Effector memory CD4-positive, alpha-beta T cell (primary cell): ENCODE data around the gene GALNT9.
"Not testable (repeated sequence)": the region's sequence is repeated elsewhere in the genome, so short reads cannot be mapped to it uniquely, and the experiment has no call there.

Experiments
- DNase-seq, 3 donors: peaks; one replicate each; pipeline ENCODE4 v3.0.0-alpha.2; 2020
- H3K27ac ChIP-seq: 2 replicates; pipeline ENCODE4 v1.7.0; 2013; ENCODE audit warnings: mild to moderate bottlenecking, low read length, moderate library complexity; ENCODE audit not compliant: insufficient read depth, poor library complexity, severe bottlenecking
- H3K27me3 ChIP-seq: replicated peaks from 2 replicates; pipeline ENCODE4 v1.7.0; 2013; ENCODE audit warnings: mild to moderate bottlenecking, low read length; ENCODE audit not compliant: insufficient read depth, control insufficient read depth, poor library complexity, severe bottlenecking
- H3K36me3 ChIP-seq: 2 replicates; pipeline ENCODE4 v1.7.0; 2013; ENCODE audit warnings: mild to moderate bottlenecking, low read length, moderate library complexity; ENCODE audit not compliant: control insufficient read depth, insufficient read depth
- H3K4me1 ChIP-seq: 2 replicates; pipeline ENCODE4 v1.7.0; 2013; ENCODE audit warnings: low read length, mild to moderate bottlenecking; ENCODE audit not compliant: control insufficient read depth, insufficient read depth, poor library complexity, severe bottlenecking
- H3K4me3 ChIP-seq: 2 replicates; pipeline ENCODE4 v1.7.0; 2013; ENCODE audit warnings: low read length, low read depth, mild to moderate bottlenecking; ENCODE audit not compliant: insufficient read depth, poor library complexity, severe bottlenecking
- H3K9me3 ChIP-seq: 2 replicates; pipeline ENCODE4 v1.7.0; 2013; ENCODE audit warnings: mild to moderate bottlenecking, low read length, moderate library complexity; ENCODE audit not compliant: control insufficient read depth

Gene GALNT9

DNA sequence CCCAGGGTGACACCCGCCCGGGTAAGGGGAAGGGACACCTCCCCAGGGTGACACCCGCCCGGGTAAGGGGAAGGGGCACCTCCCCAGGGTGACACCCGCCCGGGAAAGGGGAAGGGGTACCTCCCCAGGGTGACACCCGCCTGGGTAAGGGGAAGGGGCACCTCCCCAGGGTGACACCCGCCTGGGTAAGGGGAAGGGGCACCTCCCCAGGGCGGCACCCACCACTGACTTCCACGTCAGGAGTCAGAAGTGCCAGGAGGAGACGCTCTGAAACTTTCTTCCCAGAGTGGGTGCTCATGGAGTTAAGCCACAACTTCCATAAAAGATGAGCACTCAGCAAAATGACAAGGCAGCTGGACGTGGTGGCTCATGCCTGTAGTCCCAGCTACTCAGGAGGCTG, 109.6 kb downstream of the GALNT9 start:
- not testable (repeated sequence) for H3K9me3 ChIP-seq, H3K27ac ChIP-seq, H3K4me1 ChIP-seq, H3K36me3 ChIP-seq, H3K4me3 ChIP-seq, H3K27me3 ChIP-seq, DNase-seq

DNA sequence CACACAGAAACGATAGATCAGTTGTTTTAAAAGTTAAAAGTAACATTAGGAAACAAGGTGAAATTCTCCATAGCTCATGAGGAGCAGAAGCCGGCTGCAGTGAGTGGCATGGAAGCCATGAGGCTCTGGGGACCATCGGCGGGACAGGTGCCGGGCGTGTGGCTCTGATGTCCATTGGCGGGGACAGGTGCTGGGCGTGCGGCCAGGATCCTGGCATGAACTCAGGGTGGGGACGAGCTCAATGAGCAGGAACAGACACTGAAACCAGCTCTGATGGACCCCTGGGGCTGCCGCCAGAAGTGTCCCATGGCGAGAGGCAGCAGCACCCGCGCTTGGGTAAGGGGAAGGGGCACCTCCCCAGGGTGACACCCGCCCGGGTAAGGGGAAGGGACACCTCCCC, 110.1 kb downstream of the GALNT9 start:
- Histone ChIP-seq H3K27me3 (peaks cover 7% of the 10 kb centered on the region), H3K27ac (no peak overlapping the region), H3K4me1 (peaks cover 5% of the 10 kb centered on the region), H3K9me3 (no peaks in the 10 kb centered on the region), H3K4me3 (no peak overlapping the region), H3K36me3 (no peaks in the 10 kb centered on the region)
- DNase-seq, result no peak

- DNase-seq, result peak; percentile 11 to 21 (median 16)
- H3K4me1 ChIP-seq, result peaks cover 5% of the 10 kb centered on the region
Measured at GRCh38 chr12:132218915-132219314, 110.5 kb downstream of the GALNT9 start.

GRCh38 chr12:132218527-132218875, 110.9 kb downstream of the GALNT9 start:
- DNase-seq, result no peak
- no peaks in the 10 kb centered on the region for H3K9me3 ChIP-seq
- H3K27ac ChIP-seq, result no peak overlapping the region
- H3K4me1 ChIP-seq, result peaks cover 5% of the 10 kb centered on the region
- no peaks in the 10 kb centered on the region for H3K36me3 ChIP-seq
- H3K4me3 ChIP-seq, result no peak overlapping the region
- peaks cover 7% of the 10 kb centered on the region for H3K27me3 ChIP-seq

More at GRCh38 chr12:132218915-132219314, 110.5 kb downstream of the GALNT9 start:
- no peak overlapping the region for H3K27ac ChIP-seq
- H3K9me3 ChIP-seq, result no peaks in the 10 kb centered on the region
- H3K27me3 ChIP-seq, result peaks cover 7% of the 10 kb centered on the region
- H3K4me3 ChIP-seq, result no peak overlapping the region
- H3K36me3 ChIP-seq, result no peaks in the 10 kb centered on the region

- H3K36me3 ChIP-seq, result no peaks in the 10 kb centered on the region
- no peak overlapping the region for H3K4me3 ChIP-seq
- H3K27me3 ChIP-seq, result peaks cover 7% of the 10 kb centered on the region
- peaks cover 5% of the 10 kb centered on the region for H3K4me1 ChIP-seq
- no peaks in the 10 kb centered on the region for H3K9me3 ChIP-seq
- no peak overlapping the region for H3K27ac ChIP-seq
- DNase-seq, result no peak
Measured at GRCh38 chr12:132217800-132218526, 111.4 kb downstream of the GALNT9 start.

- Histone ChIP-seq H3K36me3 (no peaks in the 10 kb centered on the region), H3K4me3 (no peak overlapping the region), H3K9me3 (no peaks in the 10 kb centered on the region), H3K27me3 (peaks cover 7% of the 10 kb centered on the region), H3K27ac (no peak overlapping the region), H3K4me1 (no peaks in the 10 kb centered on the region)
- no peak for DNase-seq
Measured at GRCh38 chr12:132217371-132217770, 112.0 kb downstream of the GALNT9 start.

GRCh38 chr12:132216354-132216987, 112.9 kb downstream of the GALNT9 start:
- no peak overlapping the region for H3K27ac ChIP-seq
- no peaks in the 10 kb centered on the region for H3K4me1 ChIP-seq
- peaks cover 7% of the 10 kb centered on the region for H3K27me3 ChIP-seq
- no peak for DNase-seq
- H3K36me3 ChIP-seq, result no peaks in the 10 kb centered on the region
- no peak overlapping the region for H3K4me3 ChIP-seq
- no peaks in the 10 kb centered on the region for H3K9me3 ChIP-seq

- no peak overlapping the region for H3K27ac ChIP-seq
- H3K36me3 ChIP-seq, result no peaks in the 10 kb centered on the region
- no peak overlapping the region for H3K4me3 ChIP-seq
- no peaks in the 10 kb centered on the region for H3K4me1 ChIP-seq
- DNase-seq, result no peak
- H3K9me3 ChIP-seq, result no peaks in the 10 kb centered on the region
- H3K27me3 ChIP-seq, result peaks cover 7% of the 10 kb centered on the region
Measured at GRCh38 chr12:132215299-132215989, 113.9 kb downstream of the GALNT9 start.

DNA sequence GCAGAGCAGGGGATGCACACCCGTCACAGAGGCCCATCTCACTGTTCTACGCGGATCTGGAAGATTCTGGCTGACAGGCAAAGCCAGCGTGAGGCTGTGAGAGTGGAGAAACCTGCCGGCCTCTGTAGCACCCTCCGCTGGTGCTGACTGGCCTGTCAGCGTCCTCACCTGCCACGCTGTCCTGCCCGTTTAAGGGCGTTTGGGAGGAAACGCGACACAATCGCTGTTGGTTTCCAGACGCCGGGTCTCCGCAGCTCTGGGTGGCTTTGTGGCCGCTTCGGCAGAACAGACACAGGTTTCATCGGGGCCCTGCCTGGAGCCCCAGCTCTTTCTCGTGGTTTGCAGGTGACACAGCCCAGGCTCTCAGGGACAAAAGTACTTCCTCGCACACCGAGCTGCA, 114.5 kb downstream of the GALNT9 start:
- no peak for DNase-seq
- no peak overlapping the region for H3K27ac ChIP-seq
- H3K9me3 ChIP-seq, result no peaks in the 10 kb centered on the region
- H3K4me3 ChIP-seq, result no peak overlapping the region
- H3K4me1 ChIP-seq, result no peaks in the 10 kb centered on the region
- H3K27me3 ChIP-seq, result peaks cover 7% of the 10 kb centered on the region
- H3K36me3 ChIP-seq, result no peaks in the 10 kb centered on the region

DNA sequence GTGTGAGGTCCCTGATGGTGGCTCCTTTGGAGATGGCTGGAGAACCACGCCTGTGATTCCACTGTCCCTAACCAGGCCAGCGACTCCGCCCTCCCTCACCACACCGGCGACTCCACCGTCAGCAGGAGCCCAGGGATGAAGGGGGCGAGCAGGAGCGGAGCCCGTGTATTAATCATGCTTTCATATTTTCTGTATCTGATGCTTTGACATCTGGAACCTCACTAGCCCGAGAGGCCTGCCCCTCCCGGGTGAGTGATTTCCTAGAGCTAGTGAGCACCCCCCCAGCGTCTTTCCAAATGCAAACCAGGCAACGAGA, 115.3 kb downstream of the GALNT9 start:
- Histone ChIP-seq H3K9me3 (no peaks in the 10 kb centered on the region), H3K27ac (no peak overlapping the region), H3K4me3 (no peak overlapping the region), H3K36me3 (no peaks in the 10 kb centered on the region), H3K4me1 (no peaks in the 10 kb centered on the region), H3K27me3 (peaks cover 7% of the 10 kb centered on the region)
- DNase-seq, result no peak
